T47D (cell line): Measurements from ENCODE around the gene IFT27.
A peak's percentile ranks its signal among the peaks of the same experiment; 100 is the strongest.

Experiments used
- DNase-seq, 2 experiments: peaks; one replicate each; pipeline versions ENCODE4 v3.0.0 to v3.0.0-alpha.2; 2011 to 2012; ENCODE audit warnings: low read depth in 1 of 2, low spot score in 1 of 2
- JUND ChIP-seq: IDR thresholded peaks from 2 replicates; pipeline ENCODE4 v1.6.1; 2012; ENCODE audit warnings: low read depth
- in situ Hi-C: cut with HindIII; loops from 2 replicates; pipeline ENCODE4 v1.10.0; 2016; ENCODE audit warnings: low sequenced_read_pairs, low pct_unique_long_range_greater_than_20kb

The IFT27 gene

GRCh38 chr22:36743591-36744412, 32.1 kb downstream of the IFT27 start:
- in situ Hi-C loops = no loop called here
- no peak for DNase-seq
- no peak for TF ChIP-seq JUND

DNA sequence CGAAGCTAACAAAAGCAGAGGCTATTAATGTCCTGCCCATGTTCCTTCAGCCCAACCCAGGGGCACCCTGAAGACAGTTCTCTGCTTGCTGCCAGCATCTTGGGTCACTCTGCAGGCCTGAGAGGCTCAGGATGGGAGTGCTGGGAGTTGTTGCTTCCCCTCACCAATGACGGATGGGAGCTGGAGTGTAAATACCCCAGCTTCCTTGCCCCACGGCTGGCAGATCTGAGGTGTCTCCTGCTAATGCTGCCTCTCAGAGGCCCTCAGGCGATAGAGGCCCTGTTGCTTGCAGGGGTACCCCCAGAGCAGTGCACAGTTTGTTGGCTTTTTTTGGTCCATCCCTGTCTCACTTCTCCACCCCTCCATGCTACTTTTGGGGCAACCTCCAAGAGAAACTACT, 32.9 kb downstream of the IFT27 start:
- no peak for TF ChIP-seq JUND
- in situ Hi-C loops = no loop called here
- no peak for DNase-seq

GRCh38 chr22:36741968-36742367, 34.0 kb downstream of the IFT27 start:
- TF ChIP-seq JUND = no peak
- in situ Hi-C loops = no loop called here
- no peak for DNase-seq

DNA sequence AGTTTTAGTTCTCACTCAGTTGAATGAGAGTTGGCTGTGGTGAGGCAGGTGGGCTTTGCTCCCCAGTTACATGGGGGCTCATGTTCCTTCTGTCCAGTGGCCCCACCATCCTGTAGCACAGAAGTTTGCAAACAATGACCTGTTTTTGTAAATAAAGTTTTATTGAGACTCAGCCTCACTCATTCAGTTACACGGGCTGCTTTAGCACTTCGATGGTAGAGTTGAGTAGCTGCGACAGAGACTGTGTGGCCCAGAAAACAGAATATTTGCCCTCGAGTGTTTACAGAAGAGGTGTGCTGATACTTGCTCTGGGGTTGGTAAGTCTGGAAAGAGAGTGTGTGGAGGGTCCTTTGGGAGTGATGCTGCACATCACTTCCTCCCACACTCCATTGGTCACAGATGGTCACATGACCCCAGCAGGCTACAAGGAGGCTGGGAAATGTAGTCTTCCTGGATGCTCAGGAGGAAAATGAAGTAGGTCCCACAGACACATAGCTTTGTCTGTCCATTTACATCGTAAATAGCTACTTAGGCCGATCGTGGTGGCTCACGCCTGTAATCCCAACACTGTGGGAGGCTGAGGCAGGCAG, 34.6 kb downstream of the IFT27 start:
- peak in 1 of 2 experiments; percentile 32 for DNase-seq
- in situ Hi-C loops = no loop called here
- no peak for TF ChIP-seq JUND

GRCh38 chr22:36740716-36741115, 35.2 kb downstream of the IFT27 start:
- no peak for TF ChIP-seq JUND
- no peak for DNase-seq
- in situ Hi-C loops = no loop called here

DNA sequence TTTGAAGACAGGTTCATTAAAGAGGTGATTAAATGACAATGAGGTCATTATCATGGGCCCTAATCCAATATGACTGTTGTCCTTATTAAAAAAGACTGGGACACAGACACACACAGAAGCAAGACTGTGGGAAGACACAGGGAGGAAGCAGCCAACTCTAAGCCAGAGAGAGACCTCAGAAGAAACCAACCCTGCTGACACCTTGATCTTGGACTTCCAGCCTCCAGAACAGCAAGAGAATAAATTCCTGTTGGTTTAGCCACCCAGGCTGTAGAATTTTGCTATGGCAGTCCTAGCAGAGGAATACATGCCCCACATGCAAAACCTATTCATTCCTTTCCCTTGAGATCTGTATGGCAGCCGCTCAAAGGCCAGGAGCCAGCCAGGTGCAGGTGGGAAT, 36.7 kb downstream of the IFT27 start:
- no peak for TF ChIP-seq JUND
- in situ Hi-C loops = no loop called here
- no peak for DNase-seq

DNA sequence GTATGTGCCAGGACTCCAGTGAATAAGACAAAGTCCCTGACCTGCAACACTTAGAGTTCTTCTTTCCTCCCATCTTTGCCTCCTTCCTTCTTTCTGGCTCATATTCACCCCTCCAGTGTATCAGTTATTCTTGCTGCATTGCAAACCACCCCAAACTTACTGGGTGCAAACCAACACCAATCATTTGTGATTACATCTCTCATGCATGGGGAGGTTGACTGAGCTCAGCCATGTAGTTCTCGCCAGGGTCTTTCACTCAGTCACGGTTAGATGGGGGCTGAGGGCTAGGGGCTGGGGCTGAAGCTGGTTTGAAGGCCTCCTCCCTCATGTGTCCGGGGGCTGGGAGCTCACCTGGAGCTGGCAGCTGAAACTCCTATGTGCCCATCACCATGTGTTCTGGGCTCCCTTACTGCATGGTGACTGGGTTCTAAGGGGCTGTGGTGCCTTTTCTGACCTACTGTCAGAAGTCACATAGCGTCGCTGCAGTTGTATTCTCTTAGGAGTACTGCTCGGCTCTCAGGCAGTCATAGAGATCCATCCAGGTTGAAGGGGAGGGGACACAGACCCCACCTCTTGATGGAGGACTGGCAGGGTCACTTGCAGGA, 37.4 kb downstream of the IFT27 start:
- in situ Hi-C loops = no loop called here
- no peak for DNase-seq
- TF ChIP-seq JUND = no peak

- no peak for TF ChIP-seq JUND
- DNase-seq = peak in 1 of 2 experiments; percentile 10
- in situ Hi-C loops = no loop called here
These were observed 38.1 kb downstream of the IFT27 start for GRCh38 chr22:36737776-36738175.

GRCh38 chr22:36736701-36737320, 39.1 kb downstream of the IFT27 start:
- TF ChIP-seq JUND = no peak
- no peak for DNase-seq
- in situ Hi-C loops = no loop called here

DNA sequence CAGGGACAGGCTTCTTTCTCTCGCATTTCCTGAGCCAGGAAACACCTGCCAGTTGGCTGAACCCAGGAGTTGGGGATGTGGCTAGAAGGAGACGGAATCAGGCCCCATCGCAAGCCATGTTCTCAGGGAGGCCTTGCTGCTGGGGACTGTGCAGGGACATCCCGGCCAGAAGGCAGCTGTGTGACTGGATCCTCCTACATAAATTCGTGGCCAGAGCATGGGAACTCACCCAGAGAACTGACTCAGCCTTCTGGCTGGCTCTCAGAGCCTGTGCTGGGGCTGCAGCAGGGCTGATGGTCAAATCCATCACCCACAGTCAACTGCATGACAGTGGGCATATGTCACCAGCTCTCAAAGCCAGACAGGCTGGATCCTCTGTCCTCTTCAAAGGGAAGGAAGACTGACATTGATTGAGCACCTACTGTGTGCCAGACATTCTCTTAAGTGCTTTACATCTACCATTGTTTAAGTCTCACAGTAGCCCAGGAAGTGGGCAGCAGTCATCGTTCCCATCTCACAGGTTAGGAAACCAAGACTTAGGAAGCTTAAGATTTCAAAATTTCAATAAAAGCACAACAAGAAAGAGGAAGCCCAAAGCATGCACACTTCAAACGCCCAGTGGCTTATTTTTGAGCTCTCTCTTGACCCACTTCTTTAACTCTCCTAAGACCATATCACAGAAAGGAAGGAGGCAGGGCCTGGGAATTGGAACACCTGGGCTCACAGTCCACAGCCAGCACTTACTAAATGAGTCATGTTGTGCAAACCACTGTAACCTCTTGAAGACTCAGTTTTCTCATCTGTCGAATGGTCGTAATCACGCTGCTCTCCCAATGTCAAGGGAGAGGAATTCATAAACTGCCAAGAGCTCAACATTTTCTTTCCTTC, 41.5 kb downstream of the IFT27 start:
- no peak for TF ChIP-seq JUND
- no peak for DNase-seq
- in situ Hi-C loops = no loop called here

- TF ChIP-seq JUND = no peak
- DNase-seq = no peak
- in situ Hi-C loops = no loop called here
These were observed 42.6 kb downstream of the IFT27 start for GRCh38 chr22:36733271-36733670.

GRCh38 chr22:36732609-36733008, 43.3 kb downstream of the IFT27 start:
- TF ChIP-seq JUND = no peak
- in situ Hi-C loops = no loop called here
- DNase-seq = no peak
